ENCODE results near the gene CFD. TPM values are rescaled to one million over a fixed set of nuclear protein-coding genes. Genes with fewer than 3 reads are reported as not detected.
A peak's percentile ranks its signal among the peaks of the same experiment; 100 is the strongest.
"Not testable (repeated sequence)": the region's sequence is repeated elsewhere in the genome, so short reads cannot be mapped to it uniquely, and the experiment has no call there.

CFD gene
- polyA plus RNA-seq, 1 donor = 1.4 TPM

GRCh38 chr19:888581-889385, 29.3 kb downstream of the CFD start:
- no peak for DNase-seq (ENCODE audit: low read depth)

GRCh38 chr19:889662-890295, 30.3 kb downstream of the CFD start:
- DNase-seq (ENCODE audit: low read depth) = no peak

- no peak for DNase-seq (ENCODE audit: low read depth)
Measured at GRCh38 chr19:890831-891230, 31.4 kb downstream of the CFD start.

- not testable (repeated sequence) for DNase-seq (ENCODE audit: low read depth)
Measured at GRCh38 chr19:891421-892200, 32.1 kb downstream of the CFD start.

- DNase-seq (ENCODE audit: low read depth) = no peak
Measured at GRCh38 chr19:892243-892893, 32.9 kb downstream of the CFD start.

- peak; percentile 89 for DNase-seq (ENCODE audit: low read depth)
Measured at GRCh38 chr19:892894-893689, 33.6 kb downstream of the CFD start, which contains the start of the genes MED16 and RNU6-9. TSS of gene MED16 (minus strand) at chr19:893187. CDS start at chr19:891131, 2,056 bp downstream. TSS of gene RNU6-9 (plus strand) at chr19:893484.

GRCh38 chr19:896434-896833, 37.0 kb downstream of the CFD start:
- no peak for DNase-seq (ENCODE audit: low read depth)

GRCh38 chr19:896999-897398, 37.5 kb downstream of the CFD start:
- DNase-seq (ENCODE audit: low read depth) = no peak

- no peak for DNase-seq (ENCODE audit: low read depth)
Measured at GRCh38 chr19:897442-898039, 38.1 kb downstream of the CFD start.

- DNase-seq (ENCODE audit: low read depth) = no peak
Measured at GRCh38 chr19:898663-899062, 39.2 kb downstream of the CFD start.

- no peak for DNase-seq (ENCODE audit: low read depth)
Measured at GRCh38 chr19:899336-900042, 40.0 kb downstream of the CFD start.

GRCh38 chr19:900043-900301, 40.5 kb downstream of the CFD start:
- no peak for DNase-seq (ENCODE audit: low read depth)

- DNase-seq (ENCODE audit: low read depth) = no peak
Measured at GRCh38 chr19:900302-901111, 41.0 kb downstream of the CFD start.

GRCh38 chr19:901216-902092, 42.0 kb downstream of the CFD start:
- no peak for DNase-seq (ENCODE audit: low read depth)

GRCh38 chr19:902093-902370, 42.6 kb downstream of the CFD start:
- no peak for DNase-seq (ENCODE audit: low read depth)

GRCh38 chr19:902446-903226, 43.2 kb downstream of the CFD start:
- DNase-seq (ENCODE audit: low read depth) = no peak

GRCh38 chr19:903266-903797, 43.9 kb downstream of the CFD start:
- DNase-seq (ENCODE audit: low read depth) = no peak

GRCh38 chr19:904545-904944, 45.1 kb downstream of the CFD start:
- no peak for DNase-seq (ENCODE audit: low read depth)

Data from forelimb muscle (tissue), 1 donor.